ENCODE results near the gene IGSF9. TPM values are rescaled to one million over a fixed set of nuclear protein-coding genes. Genes with fewer than 3 reads are reported as not detected.

The IGSF9 gene
- total RNA-seq, 1 experiment from 2014 or later = 7.1 TPM

GRCh38 chr1:159947942-159948341, 2.5 kb upstream of the IGSF9 start:
- peaks cover 17% of the 10 kb centered on the region for H3K27me3 ChIP-seq (replicated peaks; ENCODE audit: insufficient read depth, low read depth, low read length, poor library complexity)
- no peak for DNase-seq (ENCODE audit: low spot score)
- ChIA-PET CTCF (no interaction called here), POLR2A (ENCODE audit: low non-redundant PET) (no interaction called here)
- peaks cover 6% of the 10 kb centered on the region for H3K4me1 ChIP-seq (ENCODE audit: insufficient read depth, low read length, poor library complexity, severe bottlenecking)
- no peaks in the 10 kb centered on the region for H3K36me3 ChIP-seq (ENCODE audit: insufficient read depth, low read length, poor library complexity, severe bottlenecking)
- no peak overlapping the region for H3K27ac ChIP-seq (ENCODE audit: low read depth, low read length, poor library complexity, severe bottlenecking)
- intact Hi-C loops (cut with micrococcal nuclease; ENCODE audit: unreplicated experiment) = no loop called here
- no peaks in the 10 kb centered on the region for H3K9me3 ChIP-seq (ENCODE audit: low read depth, low read length, poor library complexity, severe bottlenecking)
- no peak for TF ChIP-seq CTCF (conservative IDR thresholded peaks at IDR 0.05; ENCODE audit: low read depth, low read length)
- TF ChIP-seq EZH2 (IDR thresholded peaks at IDR 0.05; ENCODE audit: borderline replicate concordance, low read depth, low read length, poor library complexity, severe bottlenecking) = no peak
- no peak overlapping the region for H3K4me3 ChIP-seq (ENCODE audit: low read depth, low read length, poor library complexity, severe bottlenecking)
- BruUV-seq (replicated peaks) = no TSS peak

GRCh38 chr1:159946242-159947187, 1.1 kb upstream of the IGSF9 start:
- intact Hi-C loops (cut with micrococcal nuclease; ENCODE audit: unreplicated experiment) = no loop called here
- ChIA-PET POLR2A (ENCODE audit: low non-redundant PET) (no interaction called here), CTCF (interaction anchor here (0.8 to 1.1 kb wide), 2 partner anchors 61 to 166 kb away, joined by 3 to 7 read pairs; partner anchors contain the start of gene DUSP23)
- peaks cover 2% of the 10 kb centered on the region for H3K27me3 ChIP-seq (replicated peaks; ENCODE audit: insufficient read depth, low read depth, low read length, poor library complexity)
- H3K4me3 ChIP-seq (ENCODE audit: low read depth, low read length, poor library complexity, severe bottlenecking) = peak overlapping the region; percentile 53
- TF ChIP-seq EZH2 (IDR thresholded peaks at IDR 0.05; ENCODE audit: borderline replicate concordance, low read depth, low read length, poor library complexity, severe bottlenecking) (no peak), CTCF (conservative IDR thresholded peaks at IDR 0.05; ENCODE audit: low read depth, low read length) (no peak)
- DNase-seq (ENCODE audit: low spot score) = no peak
- BruUV-seq (replicated peaks) = no TSS peak
- no peaks in the 10 kb centered on the region for H3K36me3 ChIP-seq (ENCODE audit: insufficient read depth, low read length, poor library complexity, severe bottlenecking)
- H3K9me3 ChIP-seq (ENCODE audit: low read depth, low read length, poor library complexity, severe bottlenecking) = no peaks in the 10 kb centered on the region
- H3K27ac ChIP-seq (ENCODE audit: low read depth, low read length, poor library complexity, severe bottlenecking) = no peak overlapping the region
- H3K4me1 ChIP-seq (ENCODE audit: insufficient read depth, low read length, poor library complexity, severe bottlenecking) = peaks cover 6% of the 10 kb centered on the region

GRCh38 chr1:159944623-159945455, 574 bp downstream of the IGSF9 start:
- H3K4me1 ChIP-seq (ENCODE audit: insufficient read depth, low read length, poor library complexity, severe bottlenecking) = peaks cover 6% of the 10 kb centered on the region
- H3K36me3 ChIP-seq (ENCODE audit: insufficient read depth, low read length, poor library complexity, severe bottlenecking) = no peaks in the 10 kb centered on the region
- H3K27me3 ChIP-seq (replicated peaks; ENCODE audit: insufficient read depth, low read depth, low read length, poor library complexity) = no peaks in the 10 kb centered on the region
- intact Hi-C loops (cut with micrococcal nuclease; ENCODE audit: unreplicated experiment) = no loop called here
- no peak overlapping the region for H3K27ac ChIP-seq (ENCODE audit: low read depth, low read length, poor library complexity, severe bottlenecking)
- H3K9me3 ChIP-seq (ENCODE audit: low read depth, low read length, poor library complexity, severe bottlenecking) = no peaks in the 10 kb centered on the region
- POLR2A ChIA-PET (ENCODE audit: low non-redundant PET) = interaction anchor here (0.6 kb wide), 1 partner anchor 10 kb away, joined by 6 read pairs; no protein-coding TSS in a partner anchor
- DNase-seq (ENCODE audit: low spot score) = no peak
- CTCF ChIA-PET = no interaction called here
- TF ChIP-seq CTCF (conservative IDR thresholded peaks at IDR 0.05; ENCODE audit: low read depth, low read length) (no peak), EZH2 (IDR thresholded peaks at IDR 0.05; ENCODE audit: borderline replicate concordance, low read depth, low read length, poor library complexity, severe bottlenecking) (no peak)
- peak overlapping the region; percentile 53 for H3K4me3 ChIP-seq (ENCODE audit: low read depth, low read length, poor library complexity, severe bottlenecking)
- no TSS peak for BruUV-seq (replicated peaks)
